ENCODE results near the gene NBPF4. TPM values are rescaled to one million over a fixed set of nuclear protein-coding genes. Genes with fewer than 3 reads are reported as not detected.
"Not testable (repeated sequence)": the region's sequence is repeated elsewhere in the genome, so short reads cannot be mapped to it uniquely, and the experiment has no call there.

The NBPF4 gene
- polyA plus RNA-seq, 2 of the 4 experiments (the other 2 are of a cell fraction): 0.25 to 0.37 TPM

- 54% methylated on average over 2 of the region's 3 CpGs for WGBS (ENCODE audit: missing lambda C conversion rate)
- DNase-seq (ENCODE audit: low read depth in 1 of 2, low spot score in 1 of 2); POLR2A ChIA-PET; H3K4me2 ChIP-seq; CTCF ChIA-PET; H3K4me3 ChIP-seq; FAIRE-seq; ATAC-seq; H3K27ac ChIP-seq; H3K9me3 ChIP-seq: not testable (repeated sequence)
- H3K4me1 ChIP-seq: peaks cover 10% of the 10 kb centered on the region; the same call in 1 of the 3 replicates
These were observed 40.3 kb downstream of the NBPF4 start for GRCh38 chr1:108203582-108203981.

GRCh38 chr1:108201687-108202086 is 42.2 kb downstream of the NBPF4 start:
- ATAC-seq (no peak), FAIRE-seq (no peak), DNase-seq (ENCODE audit: low read depth in 1 of 2, low spot score in 1 of 2) (no peak)
- TF ChIP-seq HOXB13 (CRISPR knock-in tag; IDR thresholded peaks at IDR 0.05; ENCODE audit: low read depth) (no peak), MAZ (IDR thresholded peaks at IDR 0.05; ENCODE audit: borderline replicate concordance, low read depth, low read length) (no peak), JUNB (IDR thresholded peaks at IDR 0.05) (no peak), MAFK (IDR thresholded peaks at IDR 0.05; ENCODE audit: partially characterized antibody) (peak; percentile 72), SMC3 (IDR thresholded peaks at IDR 0.05) (no peak), E2F6 (IDR thresholded peaks at IDR 0.05; ENCODE audit: borderline replicate concordance, low read depth) (no peak), BHLHE40 (IDR thresholded peaks at IDR 0.05; ENCODE audit: low read depth, low read length) (no peak), ZNF302 (CRISPR knock-in tag; IDR thresholded peaks at IDR 0.05) (no peak)
- H3K4me2 ChIP-seq: peak overlapping the region; percentile 59
- no peaks in the 10 kb centered on the region; the same call in 2 of the 3 replicates for H3K9me3 ChIP-seq
- POLR2A ChIA-PET: interaction anchor here (0.6 kb wide), 1 partner anchor 40 kb away, joined by 3 read pairs; no protein-coding TSS in a partner anchor
- no peak overlapping the region for H3K27ac ChIP-seq
- CTCF ChIA-PET: interaction anchor here (1.6 to 2.5 kb wide), 2 partner anchors 9 to 11 kb away, joined by 5 to 9 read pairs; no protein-coding TSS in a partner anchor
- H3K4me1 ChIP-seq: peaks cover 16% of the 10 kb centered on the region; the same call in 1 of the 3 replicates
- no peak overlapping the region for H3K4me3 ChIP-seq
- WGBS (ENCODE audit: missing lambda C conversion rate): 76% methylated on average over 5 of the region's 5 CpGs

- WGBS (ENCODE audit: missing lambda C conversion rate): 3% methylated on average over 10 of the region's 10 CpGs
- peak; percentile 41 to 80 for DNase-seq (ENCODE audit: low read depth in 1 of 2, low spot score in 1 of 2)
- Histone ChIP-seq H3K27ac (peak overlapping the region; percentile 94 to 98), H3K9me3 (peaks cover 4% of the 10 kb centered on the region), H3K4me3 (peak overlapping the region; percentile 75), H3K4me1 (peaks cover 16% of the 10 kb centered on the region; the same call in 1 of the 3 replicates), H3K4me2 (peak overlapping the region; percentile 59)
- POLR2A ChIA-PET: interaction anchor here (0.7 to 1.7 kb wide), 9 partner anchors 9 to 492 kb away, joined by 3 to 13 read pairs (median 6); partner anchors contain the start of genes EEIG2, HENMT1 and PRPF38B
- TF ChIP-seq CTCF (IDR thresholded peaks at IDR 0.05): peak; percentile 38; the same call in 2 of the 3 replicates
- TF ChIP-seq MAFK (IDR thresholded peaks at IDR 0.05; ENCODE audit: partially characterized antibody): no peak
- TF ChIP-seq MAX (IDR thresholded peaks at IDR 0.05): 0 out of 2 replicates have a peak, but pooled peaks have one; percentile 23
- CTCF ChIA-PET: interaction anchor here (0.8 to 2.5 kb wide), 6 partner anchors 10 to 75 kb away, joined by 3 to 9 read pairs (median 4); no protein-coding TSS in a partner anchor
- ATAC-seq: peak; percentile 75 to 76
- FAIRE-seq: no peak
These were observed 43.2 kb downstream of the NBPF4 start for GRCh38 chr1:108200687-108201051.

GRCh38 chr1:108199781-108200686 is 43.8 kb downstream of the NBPF4 start, which contains the start of gene SLC25A24:
TSS of gene SLC25A24 (minus strand) at chr1:108200343. CDS start at chr1:108200138, 205 bp downstream.
- peak; percentile 76 to 78 for DNase-seq (ENCODE audit: low read depth in 1 of 2, low spot score in 1 of 2)
- no peak for FAIRE-seq
- TF ChIP-seq BCL3 (IDR thresholded peaks at IDR 0.05) (peak; percentile 50; the same call in 2 of the 3 replicates), TP53 (CRISPR knock-in tag; IDR thresholded peaks at IDR 0.05) (no peak), FOSB (CRISPR knock-in tag; IDR thresholded peaks at IDR 0.05) (no peak), FOSL2 (IDR thresholded peaks at IDR 0.05) (no peak), FOSL2 (CRISPR knock-in tag; IDR thresholded peaks at IDR 0.05) (no peak), POLR2A (IDR thresholded peaks at IDR 0.05; ENCODE audit: low read length) (peak; percentile 74), PHF8 (IDR thresholded peaks at IDR 0.05; ENCODE audit: borderline replicate concordance, low read depth) (peak; percentile 49; the same call in 1 of the 2 replicates), EP300 (IDR thresholded peaks at IDR 0.05) (no peak), ZFP36 (IDR thresholded peaks at IDR 0.05; ENCODE audit: borderline replicate concordance, partially characterized antibody) (no peak), HES2 (IDR thresholded peaks at IDR 0.05) (no peak), MAX (IDR thresholded peaks at IDR 0.05) (peak; percentile 33)

More at GRCh38 chr1:108199781-108200686, 43.8 kb downstream of the NBPF4 start, which contains the start of gene SLC25A24:
- CTCF ChIA-PET: interaction anchor here (0.8 to 2.5 kb wide), 6 partner anchors 11 to 74 kb away, joined by 3 to 9 read pairs (median 4); no protein-coding TSS in a partner anchor
- Histone ChIP-seq H3K27ac (peak within 1 kb of the TSS; percentile 94 to 98), H3K9me3 (peaks cover 4% of the 10 kb centered on the region; the same call in 2 of the 3 replicates), H3K4me2 (peak within 1 kb of the TSS; percentile 78), H3K4me3 (peak within 1 kb of the TSS; percentile 75), H3K4me1 (peaks cover 16% of the 10 kb centered on the region; the same call in 1 of the 3 replicates)
- POLR2A ChIA-PET: interaction anchor here (0.7 to 1.7 kb wide), 9 partner anchors 9 to 492 kb away, joined by 3 to 13 read pairs (median 6); partner anchors contain the start of genes EEIG2, HENMT1 and PRPF38B
- peak; percentile 96 to 98 for ATAC-seq
- WGBS (ENCODE audit: missing lambda C conversion rate): 2% methylated on average over 6 of the region's 97 CpGs
